Calu3 (cell line): ENCODE results near the gene SERPINA4. TPM values are rescaled to one million over a fixed set of nuclear protein-coding genes. Genes with fewer than 3 reads are reported as not detected.
A peak's percentile ranks its signal among the peaks of the same experiment; 100 is the strongest.

ENCODE experiments used
- BruUV-seq: library from RNA; stranded (reverse); fragments of 400-500 nt; replicated peaks from 2 replicates; lab custom pipeline; 2021; lab: Mats Ljungman, UMichigan
- CTCF ChIA-PET: fragments of 300-600 bp; sonication (Branson Sonifier 250); formaldehyde crosslinking; loops from one replicate; lab custom pipeline; 2022; ENCODE audit warnings: antibody characterized with exemption; lab: Charles Lee
- DNase-seq: peaks from one replicate; pipeline ENCODE4 v3.0.0; 2022
- H3K27ac Mint-ChIP-seq: one replicate; pipeline ENCODE4 v1.8.0; 2022; ENCODE audit warnings: mixed read lengths; ENCODE audit not compliant: unreplicated experiment
- H3K27me3 Mint-ChIP-seq: one replicate; pipeline ENCODE4 v1.8.0; 2022; ENCODE audit warnings: mixed read lengths; ENCODE audit not compliant: unreplicated experiment
- H3K36me3 Mint-ChIP-seq: one replicate; pipeline ENCODE4 v1.8.0; 2022; ENCODE audit warnings: mild to moderate bottlenecking, moderate library complexity, mixed read lengths; ENCODE audit not compliant: insufficient read depth, unreplicated experiment
- H3K4me1 Mint-ChIP-seq: one replicate; pipeline ENCODE4 v1.8.0; 2022; ENCODE audit warnings: mild to moderate bottlenecking, low read depth, mixed read lengths; ENCODE audit not compliant: unreplicated experiment
- H3K4me3 Mint-ChIP-seq: one replicate; pipeline ENCODE4 v1.8.0; 2022; ENCODE audit warnings: mild to moderate bottlenecking, low read depth, moderate library complexity, mixed read lengths; ENCODE audit not compliant: unreplicated experiment
- H3K9me3 Mint-ChIP-seq: one replicate; pipeline ENCODE4 v1.8.0; 2022; ENCODE audit warnings: low read depth, mixed read lengths; ENCODE audit not compliant: unreplicated experiment
- CTCF ChIP-seq: fragments of 200-600 bp; IDR thresholded peaks from one replicate; pipeline ENCODE4 v1.8.0; 2022; ENCODE audit warnings: antibody characterized with exemption; ENCODE audit not compliant: unreplicated experiment
- intact Hi-C: fragments of 100-400 bp; cut with micrococcal nuclease; formaldehyde crosslinking; loops from one replicate; pipeline ENCODE4 v1.10.0; 2022; ENCODE audit not compliant: unreplicated experiment
- total RNA-seq: library from RNA; stranded (reverse); gene quantifications from 2 replicates; pipeline ENCODE4 v1.2.3, GENCODE V29; 2022

Gene SERPINA4
- total RNA-seq, 1 experiment from 2014 or later: 9.8 TPM

- H3K36me3 Mint-ChIP-seq: peaks cover 6% of the 10 kb centered on the region
- DNase-seq: no peak
- CTCF ChIA-PET: no interaction called here
- intact Hi-C loops: no loop called here
- TF ChIP-seq CTCF: no peak
- BruUV-seq: no TSS peak
- H3K27me3 Mint-ChIP-seq: no peaks in the 10 kb centered on the region
- peaks cover 23% of the 10 kb centered on the region for H3K4me1 Mint-ChIP-seq
- peaks cover 3% of the 10 kb centered on the region for H3K9me3 Mint-ChIP-seq
- no peak overlapping the region for H3K27ac Mint-ChIP-seq
- no peak overlapping the region for H3K4me3 Mint-ChIP-seq
Observed at GRCh38 chr14:94578712-94579111, 17.5 kb downstream of the SERPINA4 start.

- Mint-ChIP-seq H3K27me3 (no peaks in the 10 kb centered on the region), H3K9me3 (peaks cover 3% of the 10 kb centered on the region), H3K36me3 (peaks cover 13% of the 10 kb centered on the region), H3K27ac (no peak within 1 kb of the TSS), H3K4me3 (peak within 1 kb of the TSS; percentile 66), H3K4me1 (peaks cover 23% of the 10 kb centered on the region)
- no TSS peak for BruUV-seq
- CTCF ChIA-PET: interaction anchor here (1.2 kb wide), 2 partner anchors 29 to 31 kb away, joined by 3 to 4 read pairs; partner anchors contain the start of gene SERPINA3
- peak; percentile 93 for DNase-seq
- intact Hi-C loops: loop anchor here (1.0 kb wide), 1 partner anchor 19 kb away; no protein-coding TSS in a partner anchor
- no peak for TF ChIP-seq CTCF
Observed at GRCh38 chr14:94581127-94581999, 20.1 kb downstream of the SERPINA4 start, which contains the start of gene SERPINA5. Gene SERPINA5 (plus strand): TSS chr14:94581426. CDS start chr14:94587363, 5,937 bp downstream.

- Mint-ChIP-seq H3K4me1 (peaks cover 23% of the 10 kb centered on the region), H3K4me3 (peak overlapping the region; percentile 66), H3K9me3 (peaks cover 3% of the 10 kb centered on the region), H3K27me3 (no peaks in the 10 kb centered on the region), H3K36me3 (peaks cover 13% of the 10 kb centered on the region), H3K27ac (peak overlapping the region; percentile 1)
- BruUV-seq: no TSS peak
- no peak for TF ChIP-seq CTCF
- CTCF ChIA-PET: no interaction called here
- intact Hi-C loops: no loop called here
- no peak for DNase-seq
Observed at GRCh38 chr14:94582199-94582750, 21.0 kb downstream of the SERPINA4 start.

GRCh38 chr14:94582851-94583250 is 21.6 kb downstream of the SERPINA4 start:
- BruUV-seq: no TSS peak
- no peak for DNase-seq
- Mint-ChIP-seq H3K9me3 (peaks cover 3% of the 10 kb centered on the region), H3K4me3 (no peak overlapping the region), H3K4me1 (peaks cover 23% of the 10 kb centered on the region), H3K27me3 (no peaks in the 10 kb centered on the region), H3K36me3 (peaks cover 13% of the 10 kb centered on the region), H3K27ac (peak overlapping the region; percentile 1)
- CTCF ChIA-PET: no interaction called here
- no peak for TF ChIP-seq CTCF
- intact Hi-C loops: no loop called here
